Prostate gland (tissue), 2 donors: ENCODE measurements around the gene TMEM218.

Experiments used
- CTCF ChIP-seq, 4 experiments: fragments of 200-600 bp in 2 of 4; fragments of 450-650 bp in 2 of 4; sonication (generic) in 2 of 4; IDR thresholded peaks; 1 replicate in 3 of 4; 2 replicates in 1 of 4; pipeline ENCODE4 v1.5.1; 2016 to 2019; ENCODE audit warnings: antibody characterized with exemption in 4 of 4, mild to moderate bottlenecking in 2 of 4, moderate library complexity in 2 of 4
- POLR2A ChIP-seq: fragments of 450-650 bp; IDR thresholded peaks from one replicate; pipeline ENCODE4 v1.6.1; 2016; ENCODE audit warnings: antibody characterized with exemption, mild to moderate bottlenecking
- POLR2AphosphoS5 ChIP-seq: sonication (generic); formaldehyde crosslinking; IDR thresholded peaks from one replicate; pipeline ENCODE4 v1.6.1; 2017; ENCODE audit warnings: antibody characterized with exemption

- TF ChIP-seq CTCF (IDR thresholded peaks at IDR 0.05) (no peak), POLR2A (no peak), POLR2AphosphoS5 (no peak)
These were observed 39.0 kb downstream of the TMEM218 start for GRCh38 chr11:125072218-125072960.
